ENCODE measurements around the gene MMP17.

The MMP17 gene

DNA sequence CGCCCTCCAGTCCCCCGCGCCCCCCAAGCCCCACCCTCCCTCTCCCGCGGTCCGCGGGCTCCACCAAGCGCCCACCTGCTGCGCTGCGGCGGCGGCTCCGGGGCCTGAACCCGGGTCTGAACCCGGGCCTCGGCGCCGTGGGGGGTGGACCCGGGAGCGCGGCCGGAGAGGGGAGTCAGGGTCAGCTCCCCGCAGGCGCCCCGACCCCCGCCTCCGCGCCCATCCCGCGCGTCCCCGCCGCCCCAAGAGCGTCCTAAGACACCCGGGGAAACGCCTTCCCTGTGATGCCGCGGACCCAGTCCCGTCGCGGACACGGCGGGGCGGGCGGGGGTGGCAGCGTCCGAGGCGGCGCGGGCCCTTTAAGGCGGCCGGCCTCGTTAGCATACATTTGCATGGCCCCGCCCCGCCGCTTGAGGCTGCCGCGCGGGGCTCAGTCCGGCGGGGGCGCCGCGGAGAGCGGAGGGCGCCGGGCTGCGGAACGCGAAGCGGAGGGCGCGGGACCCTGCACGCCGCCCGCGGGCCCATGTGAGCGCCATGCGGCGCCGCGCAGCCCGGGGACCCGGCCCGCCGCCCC is at the start of gene MMP17:
TSS of gene MMP17 (plus strand) at position 433 of the 574 bp plus-strand sequence. CDS start at position 535, 102 bp downstream.
- no peak for DNase-seq

- no peak for DNase-seq
These were observed 49.2 kb upstream of the MMP17 start for GRCh38 chr12:131779027-131779426.

DNA sequence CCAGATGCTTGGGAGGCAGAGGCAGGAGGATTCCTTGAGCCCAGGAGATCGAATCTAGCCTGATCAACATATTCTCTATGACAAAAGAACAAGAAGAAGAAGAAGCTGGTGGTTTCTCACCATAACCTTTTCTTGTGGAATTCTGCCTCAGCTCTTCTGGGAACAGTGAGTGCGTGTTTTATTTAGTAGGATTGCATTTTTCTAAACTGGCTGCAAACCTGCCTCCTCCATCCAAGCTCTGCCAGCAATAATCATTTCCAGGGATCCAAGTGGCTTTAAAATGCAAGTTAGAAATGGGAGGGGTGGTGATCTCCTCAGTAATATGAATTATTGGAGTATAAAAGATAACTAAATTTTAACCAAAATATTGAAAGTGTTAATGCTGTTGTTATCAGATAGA is 46.1 kb upstream of the MMP17 start:
- DNase-seq: no peak

DNA sequence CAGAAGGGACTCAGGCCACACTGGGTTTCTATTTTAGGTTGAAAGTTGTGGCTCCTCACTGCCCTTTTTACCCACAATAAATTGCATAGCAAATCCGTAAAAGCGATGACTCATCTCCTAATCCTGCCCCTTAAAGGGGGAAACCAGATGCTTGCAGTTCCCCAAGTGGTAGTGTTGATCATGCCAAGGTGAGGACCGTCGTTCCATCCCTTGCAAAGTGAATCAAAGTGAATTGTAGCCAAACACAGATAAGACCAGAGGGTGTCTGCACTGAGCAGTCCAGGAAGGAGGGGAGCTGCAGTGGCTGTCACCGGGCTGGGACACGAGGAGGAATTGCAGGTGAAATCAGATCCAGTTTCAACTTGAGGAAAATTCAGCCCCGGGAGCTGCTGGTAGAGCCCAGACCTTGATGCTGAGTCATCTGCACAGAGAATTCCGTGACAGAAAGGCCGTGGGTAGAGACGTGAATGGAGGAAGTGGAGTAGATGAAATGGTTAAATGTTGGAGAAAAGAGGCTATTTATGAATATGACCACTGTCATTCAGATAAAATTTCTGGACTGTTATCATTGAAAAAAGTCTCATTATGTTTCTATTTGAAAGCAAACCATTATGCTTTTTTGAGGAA is 44.2 kb upstream of the MMP17 start:
- DNase-seq: no peak

GRCh38 chr12:131784909-131785762 is 43.1 kb upstream of the MMP17 start:
- no peak for DNase-seq

DNA sequence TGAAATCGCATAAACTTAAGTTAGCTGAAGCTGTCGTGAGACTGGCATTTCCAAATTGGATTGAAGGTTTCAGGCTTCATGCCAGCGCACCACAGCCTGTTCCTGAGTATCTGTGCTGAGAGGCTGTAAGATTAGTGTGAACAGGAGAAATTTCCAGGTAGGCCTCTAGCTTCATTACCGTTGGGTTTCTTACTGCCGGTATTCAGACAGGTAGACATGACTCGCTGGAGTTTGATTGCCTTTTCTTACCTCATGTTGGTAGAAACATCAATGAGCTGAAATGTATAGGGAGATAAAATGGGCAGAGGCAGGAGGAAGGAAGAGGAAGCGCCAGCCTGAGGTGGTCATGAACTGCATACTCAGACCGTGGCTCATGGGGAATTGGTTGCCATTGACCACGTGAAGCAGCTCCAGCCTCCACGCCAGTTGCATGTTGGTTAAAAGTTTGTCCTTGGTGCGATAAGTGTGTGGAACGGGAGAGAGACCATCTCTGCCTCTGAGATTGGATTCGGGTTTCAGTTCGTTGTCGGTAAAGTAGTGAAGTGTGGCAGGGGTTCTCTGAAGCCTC is 42.3 kb upstream of the MMP17 start:
- no peak for DNase-seq

GRCh38 chr12:131786331-131786730 is 41.9 kb upstream of the MMP17 start:
- DNase-seq: no peak

DNA sequence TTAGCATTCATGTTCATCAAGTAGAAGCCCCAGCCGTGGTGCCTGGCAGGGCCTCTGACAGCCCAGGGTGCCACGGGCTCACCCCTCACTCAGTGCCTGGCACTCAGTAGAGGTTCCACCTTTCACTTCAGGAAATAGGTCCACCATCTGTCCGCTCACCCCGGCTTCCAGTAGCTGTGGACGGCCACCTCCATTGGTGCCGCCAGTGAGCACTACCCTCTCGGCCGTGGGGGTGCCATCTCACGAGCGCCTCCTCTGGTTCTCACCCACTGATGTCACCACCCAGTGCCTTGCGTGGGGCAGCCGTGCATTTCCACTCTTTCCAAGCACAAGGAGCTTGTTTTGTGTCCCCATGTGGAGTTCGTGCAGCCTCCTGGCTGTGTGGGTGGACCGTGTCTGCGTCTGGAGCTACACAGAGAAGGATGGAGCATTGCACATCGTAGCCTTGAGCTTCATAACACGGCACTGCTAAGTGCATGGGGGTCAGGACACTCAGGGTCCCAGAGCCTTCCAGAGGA is 41.0 kb upstream of the MMP17 start:
- DNase-seq: no peak

DNA sequence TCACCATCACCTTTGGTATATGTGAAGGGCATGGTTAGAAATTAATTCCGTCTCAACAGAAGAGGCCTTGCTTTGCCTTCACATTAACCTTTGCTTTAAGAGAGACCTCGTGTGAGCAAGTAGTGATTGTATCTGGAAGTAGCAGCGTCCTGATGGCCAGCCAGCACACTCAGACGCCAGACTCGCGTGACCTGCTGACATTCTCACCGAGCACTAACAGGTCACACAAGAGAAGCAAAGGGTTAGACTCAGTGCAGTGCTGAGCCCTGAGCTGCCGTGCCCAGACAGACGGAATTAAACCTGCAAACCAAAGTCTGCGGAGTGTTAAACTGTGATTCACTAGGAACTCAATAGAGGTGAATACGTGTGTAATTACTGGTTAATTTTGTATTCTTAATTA is 40.1 kb upstream of the MMP17 start:
- no peak for DNase-seq

DNA sequence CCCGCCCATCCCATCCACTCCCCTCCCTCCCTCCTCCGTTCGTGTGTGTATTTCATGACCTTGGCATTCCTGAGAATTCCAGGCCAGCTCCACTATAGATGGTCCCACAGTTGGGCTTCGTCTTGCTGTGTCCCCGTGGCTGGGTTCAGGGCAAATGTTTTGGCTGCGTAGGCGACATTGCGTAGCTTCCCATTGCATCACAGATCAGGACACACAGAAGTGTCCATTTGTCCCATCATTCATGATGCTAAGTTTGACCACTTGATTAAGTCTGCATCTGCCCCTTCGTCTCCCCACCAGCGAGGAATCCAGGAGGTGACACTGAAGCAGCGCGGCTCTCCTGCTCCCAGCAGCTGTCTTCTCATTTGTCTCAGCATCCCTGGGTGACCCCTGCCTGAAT is 38.6 kb upstream of the MMP17 start:
- no peak for DNase-seq

DNA sequence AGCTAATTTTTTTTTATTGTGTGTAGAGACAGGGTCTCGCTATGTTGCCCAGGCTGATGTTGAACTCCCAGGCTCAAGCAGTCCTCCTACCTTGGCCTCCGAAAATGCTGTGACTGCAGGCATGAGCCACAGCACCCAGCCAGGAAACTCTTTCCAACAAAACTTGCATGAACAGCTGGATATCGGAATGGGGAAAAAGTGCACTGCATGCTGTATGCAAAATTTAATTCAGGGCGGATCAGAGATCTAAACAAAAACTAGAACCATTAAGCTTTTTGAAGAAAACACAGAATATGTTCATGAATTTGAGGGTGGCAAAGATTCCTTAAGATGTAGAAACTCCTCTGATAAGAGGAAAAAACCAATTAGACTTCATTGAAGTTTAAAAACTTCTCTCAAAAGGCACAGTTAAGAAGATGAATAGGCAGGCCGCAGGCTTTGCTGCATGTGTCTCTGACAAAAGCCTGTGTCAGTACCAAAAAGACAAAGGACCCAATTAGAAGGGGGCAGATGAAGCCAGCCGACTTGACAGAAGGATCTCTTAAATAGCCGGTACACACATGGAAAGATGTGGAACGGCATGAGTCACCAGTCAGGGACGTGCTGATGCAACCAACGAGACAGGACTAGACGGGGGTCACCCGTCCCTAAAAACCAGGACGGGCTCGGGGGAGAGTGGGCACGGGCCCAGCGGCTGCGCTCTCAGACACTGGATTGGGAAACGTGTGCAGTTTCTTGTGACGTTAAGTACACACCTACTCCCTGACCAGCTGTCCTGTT is 34.8 kb upstream of the MMP17 start:
- DNase-seq: no peak

DNA sequence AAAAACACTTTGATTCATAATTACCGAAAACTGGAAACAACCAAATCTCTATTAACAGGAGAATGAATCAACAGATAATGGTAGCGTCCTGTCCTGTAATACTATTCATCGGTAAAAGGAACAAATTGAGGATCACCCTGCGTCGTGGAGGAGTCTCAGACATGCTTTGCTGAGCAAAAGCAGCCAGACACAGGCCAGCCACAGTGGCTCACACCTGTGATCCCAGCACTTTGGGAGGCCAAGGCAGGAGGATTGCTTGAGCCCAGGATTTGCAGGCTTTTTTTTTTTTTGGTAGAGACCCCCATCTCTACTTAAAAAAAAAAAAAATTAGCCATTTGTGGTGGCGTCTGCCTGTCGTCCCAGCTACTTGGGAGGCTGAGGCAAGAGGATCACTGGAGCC is 34.1 kb upstream of the MMP17 start:
- DNase-seq: no peak

DNA sequence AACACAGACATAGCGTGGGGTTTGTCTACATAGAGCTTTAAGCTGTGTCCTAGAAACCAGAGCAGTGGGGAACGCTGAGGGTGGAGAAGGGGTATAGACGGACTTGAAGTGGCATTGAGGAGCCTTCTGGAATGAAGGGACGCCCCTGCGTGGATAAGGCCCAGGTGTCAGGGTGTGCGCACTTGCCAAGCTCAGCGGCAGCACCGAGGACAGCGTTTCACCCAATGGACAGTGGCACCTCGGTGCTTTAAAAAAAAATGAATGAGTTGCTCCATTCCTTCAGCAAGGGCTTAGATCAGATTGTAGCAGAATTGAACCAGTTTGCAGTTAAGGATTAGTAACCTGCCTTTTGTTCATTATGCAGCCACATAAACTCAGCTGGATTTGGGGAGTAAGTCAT is 33.6 kb upstream of the MMP17 start:
- DNase-seq: no peak

GRCh38 chr12:131795064-131795463 is 33.1 kb upstream of the MMP17 start:
- DNase-seq: no peak

GRCh38 chr12:131795690-131796410 is 32.3 kb upstream of the MMP17 start:
- no peak for DNase-seq

- DNase-seq: no peak
These were observed 31.8 kb upstream of the MMP17 start for GRCh38 chr12:131796411-131796736.

DNA sequence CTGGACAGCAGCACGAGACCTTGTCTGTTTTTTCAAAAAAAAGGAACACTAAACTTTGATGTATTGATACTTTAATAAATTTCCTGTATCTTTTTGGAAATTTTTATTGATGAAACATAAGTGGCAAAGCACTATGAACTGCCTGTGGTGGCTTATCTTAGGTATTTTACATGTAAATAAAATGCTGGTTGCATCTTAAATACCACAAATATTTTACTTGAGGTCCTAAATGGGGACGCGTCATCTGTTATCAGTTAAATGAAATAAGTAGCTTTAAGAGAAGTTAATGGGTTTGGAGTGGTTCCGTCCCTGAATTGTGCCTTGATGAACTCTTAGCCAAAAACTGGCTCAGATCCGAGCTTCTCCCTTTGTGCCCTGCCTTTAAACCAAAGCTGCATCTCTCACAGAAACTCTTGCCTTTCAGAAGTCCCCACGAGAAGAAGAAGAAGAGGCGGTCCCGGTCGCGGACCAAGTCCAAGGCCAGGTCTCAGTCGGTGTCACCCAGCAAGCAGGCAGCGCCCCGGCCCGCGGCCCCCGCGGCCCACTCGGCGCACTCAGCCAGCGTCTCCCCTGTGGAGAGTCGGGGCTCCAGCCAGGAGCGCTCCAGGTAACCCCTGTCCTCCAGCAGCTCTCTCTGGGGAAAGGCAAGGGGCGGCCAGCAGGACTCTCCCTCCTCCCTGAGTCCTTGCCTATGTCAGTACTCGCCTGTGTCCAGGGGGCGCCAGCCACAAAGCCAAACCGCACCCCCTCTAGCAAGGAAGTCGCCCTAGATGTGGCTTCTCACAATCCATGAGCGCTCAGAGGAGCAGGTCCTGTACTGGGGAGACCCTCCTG is 31.2 kb upstream of the MMP17 start:
- no peak for DNase-seq

GRCh38 chr12:131797588-131797934 is 30.6 kb upstream of the MMP17 start:
- no peak for DNase-seq

DNA sequence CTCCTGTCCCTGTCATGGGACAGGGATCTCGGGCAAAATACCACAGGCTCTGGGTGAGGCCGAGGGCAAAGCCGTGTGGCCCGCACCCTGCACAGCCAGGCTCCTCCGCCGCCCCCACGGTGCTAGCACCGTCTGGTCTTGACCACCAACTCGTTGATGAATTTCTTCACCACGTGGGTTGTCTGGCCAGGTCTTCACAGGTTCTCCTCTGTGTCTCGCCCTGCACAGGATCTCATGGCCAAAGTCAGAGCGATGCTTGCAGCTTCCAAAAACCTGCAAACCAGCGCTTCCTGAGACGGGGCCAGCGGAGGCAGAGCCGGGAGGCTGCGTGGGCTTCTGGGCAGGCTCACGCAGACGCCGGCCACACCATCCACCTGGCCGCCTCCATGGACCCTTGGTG is 29.0 kb upstream of the MMP17 start:
- no peak for DNase-seq

GRCh38 chr12:131799828-131800593 is 28.2 kb upstream of the MMP17 start:
- no peak for DNase-seq
